GM12878 (cell line): ENCODE measurements around the gene RFTN2. TPM values are rescaled to one million over a fixed set of nuclear protein-coding genes. Genes with fewer than 3 reads are reported as not detected.

ENCODE experiments used
- ATAC-seq: fragments of 200-7000 bp; cut with Tn5 transposase; 3 replicates; pipeline ENCODE4 v1.9.1; 2020; ENCODE audit warnings: mild to moderate bottlenecking, moderate library complexity
- BruUV-seq: library from RNA; stranded (reverse); fragments of 400-500 nt; replicated peaks from 2 replicates; lab custom pipeline; 2021; lab: Mats Ljungman, UMichigan
- CTCF ChIA-PET: fragments of 300-600 bp; sonication (Branson Sonifier 250); formaldehyde crosslinking; extraction: SDS; loops from one replicate; lab custom pipeline; 2021; ENCODE audit warnings: inconsistent platforms; lab: Yijun Ruan, JAX
- POLR2A ChIA-PET: fragments of 350-600 bp; formaldehyde crosslinking; extraction: SDS; loops from one replicate; lab custom pipeline; 2021; ENCODE audit warnings: inconsistent platforms; lab: Charles Lee
- RAD21 ChIA-PET: fragments of 300-600 bp; sonication (Branson Sonifier 250); formaldehyde crosslinking; loops from one replicate; lab custom pipeline; 2023; ENCODE audit warnings: antibody characterized with exemption; ENCODE audit not compliant: unreplicated experiment; lab: Charles Lee
- SMC1A ChIA-PET: fragments of 300-600 bp; sonication (Branson Sonifier 250); formaldehyde crosslinking; loops from one replicate; lab custom pipeline; 2023; ENCODE audit not compliant: unreplicated experiment, uncharacterized antibody; lab: Charles Lee
- DNase-seq: peaks from one replicate; pipeline ENCODE4 v3.0.0-alpha.2; 2011; ENCODE audit warnings: low read depth, low spot score
- FAIRE-seq: peaks from 3 replicates; lab custom pipeline; 2011; peaks lifted over from hg19 to GRCh38; lab: Jason Lieb, UNC
- H2AFZ ChIP-seq: 2 replicates; pipeline ENCODE4 v1.6.0; 2011; ENCODE audit warnings: low read depth, low read length, control low read depth; ENCODE audit not compliant: control insufficient read depth
- H3K27ac ChIP-seq: 2 replicates; pipeline ENCODE4 v1.5.1; 2011; ENCODE audit warnings: control low read depth; ENCODE audit not compliant: control insufficient read depth, insufficient read depth
- H3K27me3 ChIP-seq, 2 experiments: replicated peaks in 1 of 2; 2 replicates each; pipeline versions ENCODE4 v1.6.0 to v1.6.1; 2011; ENCODE audit warnings: low read length in 1 of 2; ENCODE audit not compliant: control insufficient read depth in 2 of 2, insufficient read depth in 2 of 2
- H3K36me3 ChIP-seq, 2 experiments: 2 replicates each; pipeline ENCODE4 v1.5.1; 2011; ENCODE audit warnings: low read length in 1 of 2; ENCODE audit not compliant: control insufficient read depth in 2 of 2, insufficient read depth in 2 of 2
- H3K4me1 ChIP-seq: 2 replicates; pipeline ENCODE4 v1.6.1; 2011; ENCODE audit warnings: mild to moderate bottlenecking, low read length, moderate library complexity, mixed read lengths; ENCODE audit not compliant: control insufficient read depth, insufficient read depth
- H3K4me2 ChIP-seq: 2 replicates; pipeline ENCODE4 v1.6.0; 2011; ENCODE audit warnings: control low read depth; ENCODE audit not compliant: control insufficient read depth, insufficient read depth
- H3K4me3 ChIP-seq: fragments of 200-600 bp; sonication (generic); 2 replicates; pipeline ENCODE4 v1.5.1; 2016
- H3K79me2 ChIP-seq: 2 replicates; pipeline ENCODE4 v1.6.0; 2011; ENCODE audit warnings: low read length; ENCODE audit not compliant: control insufficient read depth, insufficient read depth
- H3K9ac ChIP-seq: 2 replicates; pipeline ENCODE4 v1.8.0; 2011; ENCODE audit warnings: low read length, control low read depth, mixed read lengths; ENCODE audit not compliant: control insufficient read depth, insufficient read depth
- H3K9me3 ChIP-seq: replicated peaks from 3 replicates; pipeline ENCODE4 v1.5.1; 2011; ENCODE audit warnings: mild to moderate bottlenecking, low read length; ENCODE audit not compliant: control insufficient read depth, insufficient read depth
- H4K20me1 ChIP-seq: 2 replicates; pipeline ENCODE4 v1.6.0; 2011; ENCODE audit not compliant: control insufficient read depth, insufficient read depth
- BACH1 ChIP-seq: fragments of 450-650 bp; IDR thresholded peaks from 2 replicates; pipeline ENCODE4 v1.6.1; 2017; ENCODE audit warnings: mild to moderate bottlenecking, borderline replicate concordance
- CREB1 ChIP-seq: IDR thresholded peaks from 2 replicates; pipeline ENCODE4 v1.6.1; 2012; ENCODE audit warnings: low read depth, mild to moderate bottlenecking, inconsistent platforms
- ESRRA ChIP-seq: IDR thresholded peaks from 2 replicates; pipeline ENCODE4 v1.6.1; 2012; ENCODE audit warnings: mild to moderate bottlenecking, low read length, improper control_type of control experiment
- EZH2 ChIP-seq: IDR thresholded peaks from 2 replicates; pipeline ENCODE4 v1.6.1; 2012; ENCODE audit warnings: low read depth, mild to moderate bottlenecking, control low read depth, inconsistent platforms, low read length, borderline replicate concordance; ENCODE audit not compliant: control insufficient read depth
- FOXM1 ChIP-seq: IDR thresholded peaks from 2 replicates; pipeline ENCODE4 v1.6.1; 2012; ENCODE audit warnings: low read depth, mild to moderate bottlenecking, inconsistent platforms, low read length, moderate library complexity
- GATAD2B ChIP-seq: fragments of 450-650 bp; conservative IDR thresholded peaks from 2 replicates; pipeline ENCODE4 v1.6.1; 2017; ENCODE audit warnings: low read depth, mild to moderate bottlenecking, moderate library complexity
- KAT2A ChIP-seq: conservative IDR thresholded peaks from 2 replicates; pipeline ENCODE4 v1.6.1; 2011; ENCODE audit warnings: low read depth, low read length; ENCODE audit not compliant: control insufficient read depth
- MXI1 ChIP-seq: fragments of 150-350 bp; IDR thresholded peaks from 2 replicates; pipeline ENCODE4 v1.6.1; 2011; ENCODE audit warnings: low read depth, mild to moderate bottlenecking, inconsistent platforms, low read length, improper control_type of control experiment
- MYB ChIP-seq: fragments of 150-350 bp; IDR thresholded peaks from 2 replicates; pipeline ENCODE4 v1.6.1; 2014; ENCODE audit warnings: mild to moderate bottlenecking, low read depth, low read length, borderline replicate concordance
- NFYA ChIP-seq: IDR thresholded peaks from 2 replicates; pipeline ENCODE4 v1.6.1; 2011; ENCODE audit warnings: low read depth, mild to moderate bottlenecking, low read length, improper control_type of control experiment, borderline replicate concordance
- PAX5 ChIP-seq: IDR thresholded peaks from 2 replicates; pipeline ENCODE4 v1.6.1; 2011; ENCODE audit warnings: low read depth, low read length, borderline replicate concordance
- SMAD5 ChIP-seq: IDR thresholded peaks from 2 replicates; pipeline ENCODE4 v1.6.1; 2016; ENCODE audit warnings: antibody characterized with exemption, low read depth
- SPI1 ChIP-seq: IDR thresholded peaks from 2 replicates; pipeline ENCODE4 v1.6.1; 2011; ENCODE audit warnings: low read depth, mild to moderate bottlenecking, low read length, moderate library complexity, borderline replicate concordance; ENCODE audit not compliant: insufficient read depth
- TARDBP ChIP-seq: IDR thresholded peaks from 2 replicates; pipeline ENCODE4 v1.6.1; 2016; ENCODE audit warnings: borderline replicate concordance
- TCF12 ChIP-seq: IDR thresholded peaks from 2 replicates; pipeline ENCODE4 v1.6.1; 2011; ENCODE audit warnings: low read depth, mild to moderate bottlenecking, low read length
- TCF3 ChIP-seq: IDR thresholded peaks from 2 replicates; pipeline ENCODE4 v1.6.1; 2012; ENCODE audit warnings: low read depth, mild to moderate bottlenecking, low read length, borderline replicate concordance; ENCODE audit not compliant: insufficient read depth
- WGBS: methylation state at CpG from one replicate; pipeline ENCODE4 v1.1.6; 2016; ENCODE audit warnings: low lambda C conversion rate; ENCODE audit not compliant: insufficient replicate concordance, insufficient coverage; ENCODE audit errors: missing lambda C conversion rate; 5-methylcytosine and 5-hydroxymethylcytosine counted together
- in situ Hi-C: fragments of 300-500 bp; cut with MboI; formaldehyde crosslinking; loops from 9 replicates; pipeline ENCODE4 v1.14.3; 2018; ENCODE audit warnings: mixed read lengths
- intact Hi-C: fragments of 100-400 bp; cut with micrococcal nuclease; formaldehyde crosslinking; loops from one replicate; pipeline ENCODE4 v1.14.2; 2022; ENCODE audit not compliant: unreplicated experiment
- polyA plus RNA-seq, 11 experiments: library from polyadenylated mRNA; depleted of rRNA in 4 of 11; unstranded in 6 of 11; stranded (reverse) in 5 of 11; fragments of >200 nt; fragmentation: Nextera tagmentation in 4 of 11; fragmentation: Illumina TruSeq in 1 of 11; extraction: Ambion mirVana in 4 of 11; extraction: Trizol in 1 of 11; gene quantifications; 1 replicate in 1 of 11; 2 replicates in 10 of 11; pipeline versions ENCODE4 v1.2.1 to v1.2.3, GENCODE V29; 2011 to 2016; ENCODE audit warnings: inconsistent platforms in 2 of 11, missing spikeins in 2 of 11, low read depth in 1 of 11
- total RNA-seq, 4 experiments: library from RNA; depleted of rRNA in 3 of 4; stranded (reverse); fragments of >200 nt in 3 of 4; fragmentation: Illumina TruSeq in 1 of 4; extraction: Trizol in 1 of 4; gene quantifications; 2 replicates each; pipeline versions ENCODE4 v1.2.1 to v1.2.3, GENCODE V29; 2013 to 2021
- TF ChIP-seq, protein P1 (sequence below): fragments of 450-650 bp; IDR thresholded peaks from 2 replicates; pipeline ENCODE4 v1.6.1; 2018; ENCODE audit warnings: borderline replicate concordance, mild to moderate bottlenecking; ENCODE audit not compliant: partially characterized antibody
- TF ChIP-seq, protein P2 (sequence below), 3 experiments: IDR thresholded peaks in 2 of 3; conservative IDR thresholded peaks in 1 of 3; 2 replicates each; pipeline ENCODE4 v1.5.1; 2011; ENCODE audit warnings: low read depth in 3 of 3, low read length in 3 of 3, mild to moderate bottlenecking in 3 of 3, control low read depth in 2 of 3, moderate library complexity in 2 of 3, inconsistent platforms in 1 of 3, mixed read lengths in 1 of 3; ENCODE audit not compliant: control insufficient read depth in 2 of 3, insufficient read depth in 1 of 3; ENCODE audit errors: extremely low read depth in 1 of 3
- TF ChIP-seq, protein P3 (sequence below): fragments of 450-650 bp; IDR thresholded peaks from 2 replicates; pipeline ENCODE4 v1.6.1; 2017; ENCODE audit warnings: mild to moderate bottlenecking

RFTN2 gene
- total and polyA plus RNA-seq, 10 of the 15 experiments (the other 5 are each of a cell fraction or from before 2014, with no cell fraction given): 0.09 to 0.23 TPM; not detected in 8

DNA sequence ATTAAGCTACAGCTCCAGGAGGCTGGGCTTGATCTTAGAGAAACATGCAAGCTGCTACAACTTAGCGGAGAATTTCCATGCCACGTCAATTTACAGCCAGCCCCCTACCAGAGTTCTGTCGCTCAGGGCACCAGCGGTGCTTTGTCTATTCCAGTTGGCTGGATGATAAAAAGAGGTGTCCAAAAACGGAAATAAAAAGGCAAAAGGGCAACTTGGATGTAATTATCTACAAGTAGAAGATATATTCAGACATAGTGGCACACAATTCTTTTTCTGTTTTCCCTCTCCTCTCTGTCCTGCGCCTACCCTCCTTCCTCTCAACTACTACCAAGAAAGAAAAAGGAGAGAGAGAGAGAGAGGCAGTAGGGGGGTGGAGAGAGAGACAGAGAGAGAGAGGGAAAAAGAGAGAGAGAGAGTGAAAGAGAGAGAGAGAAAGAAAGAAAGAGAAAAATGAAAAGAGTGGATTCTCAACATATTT, 363 bp upstream of the RFTN2 start:
- TF ChIP-seq, protein P1, sequence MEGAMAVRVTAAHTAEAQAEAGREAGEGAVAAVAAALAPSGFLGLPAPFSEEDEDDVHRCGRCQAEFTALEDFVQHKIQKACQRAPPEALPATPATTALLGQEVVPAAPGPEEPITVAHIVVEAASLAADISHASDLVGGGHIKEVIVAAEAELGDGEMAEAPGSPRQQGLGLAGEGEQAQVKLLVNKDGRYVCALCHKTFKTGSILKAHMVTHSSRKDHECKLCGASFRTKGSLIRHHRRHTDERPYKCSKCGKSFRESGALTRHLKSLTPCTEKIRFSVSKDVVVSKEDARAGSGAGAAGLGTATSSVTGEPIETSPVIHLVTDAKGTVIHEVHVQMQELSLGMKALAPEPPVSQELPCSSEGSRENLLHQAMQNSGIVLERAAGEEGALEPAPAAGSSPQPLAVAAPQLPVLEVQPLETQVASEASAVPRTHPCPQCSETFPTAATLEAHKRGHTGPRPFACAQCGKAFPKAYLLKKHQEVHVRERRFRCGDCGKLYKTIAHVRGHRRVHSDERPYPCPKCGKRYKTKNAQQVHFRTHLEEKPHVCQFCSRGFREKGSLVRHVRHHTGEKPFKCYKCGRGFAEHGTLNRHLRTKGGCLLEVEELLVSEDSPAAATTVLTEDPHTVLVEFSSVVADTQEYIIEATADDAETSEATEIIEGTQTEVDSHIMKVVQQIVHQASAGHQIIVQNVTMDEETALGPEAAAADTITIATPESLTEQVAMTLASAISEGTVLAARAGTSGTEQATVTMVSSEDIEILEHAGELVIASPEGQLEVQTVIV: no peak
- TF ChIP-seq SPI1 (no peak), TCF3 (no peak), KAT2A (no peak), NFYA (no peak), CREB1 (no peak), BACH1 (no peak), MXI1 (no peak), MYB (no peak), ESRRA (no peak), SMAD5 (no peak), PAX5 (no peak), FOXM1 (no peak), TCF12 (no peak), GATAD2B (no peak), TARDBP (no peak), EZH2 (no peak)
- TF ChIP-seq, protein P2, sequence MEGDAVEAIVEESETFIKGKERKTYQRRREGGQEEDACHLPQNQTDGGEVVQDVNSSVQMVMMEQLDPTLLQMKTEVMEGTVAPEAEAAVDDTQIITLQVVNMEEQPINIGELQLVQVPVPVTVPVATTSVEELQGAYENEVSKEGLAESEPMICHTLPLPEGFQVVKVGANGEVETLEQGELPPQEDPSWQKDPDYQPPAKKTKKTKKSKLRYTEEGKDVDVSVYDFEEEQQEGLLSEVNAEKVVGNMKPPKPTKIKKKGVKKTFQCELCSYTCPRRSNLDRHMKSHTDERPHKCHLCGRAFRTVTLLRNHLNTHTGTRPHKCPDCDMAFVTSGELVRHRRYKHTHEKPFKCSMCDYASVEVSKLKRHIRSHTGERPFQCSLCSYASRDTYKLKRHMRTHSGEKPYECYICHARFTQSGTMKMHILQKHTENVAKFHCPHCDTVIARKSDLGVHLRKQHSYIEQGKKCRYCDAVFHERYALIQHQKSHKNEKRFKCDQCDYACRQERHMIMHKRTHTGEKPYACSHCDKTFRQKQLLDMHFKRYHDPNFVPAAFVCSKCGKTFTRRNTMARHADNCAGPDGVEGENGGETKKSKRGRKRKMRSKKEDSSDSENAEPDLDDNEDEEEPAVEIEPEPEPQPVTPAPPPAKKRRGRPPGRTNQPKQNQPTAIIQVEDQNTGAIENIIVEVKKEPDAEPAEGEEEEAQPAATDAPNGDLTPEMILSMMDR (IDR thresholded peaks at IDR 0.05 in 2 of 3, conservative IDR thresholded peaks at IDR 0.05 in 1 of 3; ENCODE audit: control insufficient read depth in 2 of 3, extremely low read depth in 1 of 3, insufficient read depth in 1 of 3, low read depth in 3 of 3, low read length in 3 of 3): no peak
- TF ChIP-seq, protein P3, sequence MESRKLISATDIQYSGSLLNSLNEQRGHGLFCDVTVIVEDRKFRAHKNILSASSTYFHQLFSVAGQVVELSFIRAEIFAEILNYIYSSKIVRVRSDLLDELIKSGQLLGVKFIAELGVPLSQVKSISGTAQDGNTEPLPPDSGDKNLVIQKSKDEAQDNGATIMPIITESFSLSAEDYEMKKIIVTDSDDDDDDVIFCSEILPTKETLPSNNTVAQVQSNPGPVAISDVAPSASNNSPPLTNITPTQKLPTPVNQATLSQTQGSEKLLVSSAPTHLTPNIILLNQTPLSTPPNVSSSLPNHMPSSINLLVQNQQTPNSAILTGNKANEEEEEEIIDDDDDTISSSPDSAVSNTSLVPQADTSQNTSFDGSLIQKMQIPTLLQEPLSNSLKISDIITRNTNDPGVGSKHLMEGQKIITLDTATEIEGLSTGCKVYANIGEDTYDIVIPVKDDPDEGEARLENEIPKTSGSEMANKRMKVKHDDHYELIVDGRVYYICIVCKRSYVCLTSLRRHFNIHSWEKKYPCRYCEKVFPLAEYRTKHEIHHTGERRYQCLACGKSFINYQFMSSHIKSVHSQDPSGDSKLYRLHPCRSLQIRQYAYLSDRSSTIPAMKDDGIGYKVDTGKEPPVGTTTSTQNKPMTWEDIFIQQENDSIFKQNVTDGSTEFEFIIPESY: no peak
- BruUV-seq: no TSS peak
- no peaks in the 10 kb centered on the region for H4K20me1 ChIP-seq
- H3K27ac ChIP-seq: no peak overlapping the region
- no peak overlapping the region for H3K4me3 ChIP-seq
- in situ Hi-C loops: no loop called here
- FAIRE-seq: no peak
- H3K27me3 ChIP-seq: no peaks in the 10 kb centered on the region
- POLR2A ChIA-PET: no interaction called here
- H3K9me3 ChIP-seq: no peaks in the 10 kb centered on the region; the same call in 2 of the 3 replicates
- CTCF ChIA-PET: no interaction called here
- RAD21 ChIA-PET: no interaction called here
- SMC1A ChIA-PET: no interaction called here
- no peaks in the 10 kb centered on the region for H3K4me1 ChIP-seq
- intact Hi-C loops: no loop called here
- ATAC-seq: no peak
- no peak for DNase-seq
- no peak overlapping the region for H2AFZ ChIP-seq
- no peak overlapping the region for H3K4me2 ChIP-seq
- no peak overlapping the region for H3K9ac ChIP-seq
- no peaks in the 10 kb centered on the region for H3K79me2 ChIP-seq
- H3K36me3 ChIP-seq: no peaks in the 10 kb centered on the region
- 57% methylated on average over 6 of the region's 6 CpGs for WGBS
